ENCODE results near the gene DHX16.

Gene DHX16

DNA sequence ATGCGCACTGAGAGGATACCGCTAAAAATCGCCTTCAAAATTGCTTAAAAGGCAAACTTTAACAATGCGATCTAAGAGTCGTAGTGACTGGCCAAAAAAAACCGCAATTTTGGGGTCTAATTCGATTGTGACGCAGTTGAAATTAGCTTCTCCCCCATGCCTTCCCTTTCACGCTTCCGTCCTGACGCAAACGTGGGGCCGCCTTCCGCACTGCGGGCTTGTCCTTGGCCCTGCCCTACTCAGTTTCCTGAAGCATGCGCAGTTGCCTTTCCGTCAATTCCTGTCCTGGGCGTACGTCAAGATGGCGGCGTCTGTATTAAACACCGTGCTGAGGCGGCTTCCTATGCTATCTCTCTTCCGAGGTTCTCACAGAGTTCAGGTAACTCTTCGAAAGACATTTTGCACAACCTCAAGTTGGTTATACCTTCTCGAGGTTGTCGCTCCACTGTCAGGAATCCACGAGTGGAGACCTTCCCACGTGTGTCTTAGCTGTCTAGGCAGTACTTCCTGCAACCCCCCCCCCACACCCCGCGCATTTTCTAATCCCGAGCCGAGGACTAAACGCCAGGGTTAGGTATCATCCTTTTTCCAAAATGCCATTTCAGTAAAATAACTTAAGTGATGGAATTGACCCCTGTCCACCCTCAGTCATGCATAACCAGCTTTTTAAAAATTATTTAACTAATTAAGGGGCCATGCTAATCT, 55.1 kb downstream of the DHX16 start, which contains the start of gene MRPS18B:
TSS of gene MRPS18B (plus strand) at position 276 of the 705 bp plus-strand sequence. CDS start at position 302, 26 bp downstream.
- TF ChIP-seq, protein P1, sequence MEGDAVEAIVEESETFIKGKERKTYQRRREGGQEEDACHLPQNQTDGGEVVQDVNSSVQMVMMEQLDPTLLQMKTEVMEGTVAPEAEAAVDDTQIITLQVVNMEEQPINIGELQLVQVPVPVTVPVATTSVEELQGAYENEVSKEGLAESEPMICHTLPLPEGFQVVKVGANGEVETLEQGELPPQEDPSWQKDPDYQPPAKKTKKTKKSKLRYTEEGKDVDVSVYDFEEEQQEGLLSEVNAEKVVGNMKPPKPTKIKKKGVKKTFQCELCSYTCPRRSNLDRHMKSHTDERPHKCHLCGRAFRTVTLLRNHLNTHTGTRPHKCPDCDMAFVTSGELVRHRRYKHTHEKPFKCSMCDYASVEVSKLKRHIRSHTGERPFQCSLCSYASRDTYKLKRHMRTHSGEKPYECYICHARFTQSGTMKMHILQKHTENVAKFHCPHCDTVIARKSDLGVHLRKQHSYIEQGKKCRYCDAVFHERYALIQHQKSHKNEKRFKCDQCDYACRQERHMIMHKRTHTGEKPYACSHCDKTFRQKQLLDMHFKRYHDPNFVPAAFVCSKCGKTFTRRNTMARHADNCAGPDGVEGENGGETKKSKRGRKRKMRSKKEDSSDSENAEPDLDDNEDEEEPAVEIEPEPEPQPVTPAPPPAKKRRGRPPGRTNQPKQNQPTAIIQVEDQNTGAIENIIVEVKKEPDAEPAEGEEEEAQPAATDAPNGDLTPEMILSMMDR (conservative IDR thresholded peaks at IDR 0.05; ENCODE audit: low read length) = no peak
- peak within 1 kb of the TSS; percentile 98 for H3K4me3 ChIP-seq (ENCODE audit: low read length)
- peak; percentile 99 for DNase-seq (ENCODE audit: low read depth)

DNA sequence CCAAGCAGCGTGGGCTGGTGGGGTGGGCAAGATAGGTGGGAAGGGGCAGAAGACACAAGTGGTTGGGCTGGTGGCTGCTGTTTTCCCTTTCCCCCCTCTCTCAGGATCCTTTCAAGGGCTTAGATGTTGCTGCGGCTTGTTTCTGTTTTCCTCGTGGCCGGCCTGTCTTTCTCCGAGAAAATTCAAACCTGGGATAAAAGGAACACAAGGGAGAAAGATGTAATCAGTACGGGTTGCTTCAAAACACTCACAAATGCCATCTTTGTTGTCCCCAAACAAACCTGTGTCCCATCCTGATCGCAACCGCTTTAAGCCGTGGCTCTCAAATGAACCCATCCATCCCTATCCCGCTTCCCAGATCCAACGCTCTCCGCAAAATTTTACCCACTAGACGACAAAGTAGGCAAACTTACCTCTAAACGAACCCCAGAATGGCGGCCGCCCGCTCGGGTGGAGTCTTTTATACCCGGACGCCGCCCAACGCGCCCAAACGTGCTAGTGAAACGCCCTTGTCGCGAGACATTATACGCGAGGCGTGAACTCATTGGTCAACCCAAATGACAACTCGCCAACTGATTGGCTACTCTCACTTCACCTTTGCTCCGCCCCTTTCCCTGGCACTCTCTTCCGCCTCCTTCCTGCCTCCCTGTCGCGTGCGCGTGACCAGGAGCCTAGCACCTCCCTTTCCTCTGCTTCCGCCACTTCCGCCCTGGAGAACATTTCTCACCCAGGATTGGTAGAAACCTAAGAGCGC, 55.8 kb downstream of the DHX16 start, which contains the start of gene PPP1R10:
TSS of gene PPP1R10 (minus strand) at position 433 of the 754 bp plus-strand sequence. CDS start 7,299 bp downstream, outside the sequence.
- TF ChIP-seq, protein P1 (conservative IDR thresholded peaks at IDR 0.05; ENCODE audit: low read length) = no peak
- peak; percentile 100 for DNase-seq (ENCODE audit: low read depth)
- H3K4me3 ChIP-seq (ENCODE audit: low read length) = peak within 1 kb of the TSS; percentile 98

DNA sequence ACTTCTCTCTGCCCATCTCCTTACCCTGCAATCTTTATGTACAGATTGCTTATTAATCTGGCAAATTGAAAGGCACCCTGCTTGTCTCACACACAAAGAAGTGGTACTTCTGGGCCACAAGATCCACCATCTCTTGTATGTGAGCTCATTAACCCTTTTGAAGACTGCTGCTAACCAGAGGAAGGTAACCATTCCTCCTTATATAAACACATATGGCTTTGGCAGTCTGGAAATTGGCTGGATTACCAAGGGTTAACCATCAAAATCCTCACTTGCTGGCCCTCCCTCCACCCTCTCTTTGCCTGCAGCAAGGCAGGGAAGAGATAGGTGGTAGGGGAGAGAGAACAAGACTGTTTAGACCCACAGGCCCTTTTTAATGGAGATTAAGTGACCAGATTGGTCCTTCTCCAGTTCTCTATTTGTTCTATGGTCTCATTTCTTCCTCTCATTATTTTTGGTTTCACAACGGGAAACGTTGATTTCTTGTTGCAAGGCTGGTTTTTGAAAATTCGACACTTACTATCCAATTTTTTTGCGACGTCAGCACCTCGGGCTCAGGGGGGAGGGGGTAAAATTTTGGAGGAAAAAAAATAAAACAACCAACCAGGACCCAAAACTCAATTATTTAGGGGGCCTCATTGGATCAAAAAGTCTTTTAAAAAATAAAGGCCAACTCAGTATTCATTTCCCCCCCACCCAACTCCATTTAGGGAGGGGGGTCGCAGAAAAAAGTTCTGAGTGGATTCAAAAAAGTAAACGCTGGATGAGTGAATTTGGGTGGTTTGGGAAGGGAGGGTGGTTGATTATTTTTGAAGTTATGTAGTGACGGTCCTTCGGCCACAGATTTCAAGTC, 56.6 kb downstream of the DHX16 start:
- peak overlapping the region; percentile 98 for H3K4me3 ChIP-seq (ENCODE audit: low read length)
- TF ChIP-seq, protein P1 (conservative IDR thresholded peaks at IDR 0.05; ENCODE audit: low read length) = no peak
- DNase-seq (ENCODE audit: low read depth) = peak; percentile 41

DNA sequence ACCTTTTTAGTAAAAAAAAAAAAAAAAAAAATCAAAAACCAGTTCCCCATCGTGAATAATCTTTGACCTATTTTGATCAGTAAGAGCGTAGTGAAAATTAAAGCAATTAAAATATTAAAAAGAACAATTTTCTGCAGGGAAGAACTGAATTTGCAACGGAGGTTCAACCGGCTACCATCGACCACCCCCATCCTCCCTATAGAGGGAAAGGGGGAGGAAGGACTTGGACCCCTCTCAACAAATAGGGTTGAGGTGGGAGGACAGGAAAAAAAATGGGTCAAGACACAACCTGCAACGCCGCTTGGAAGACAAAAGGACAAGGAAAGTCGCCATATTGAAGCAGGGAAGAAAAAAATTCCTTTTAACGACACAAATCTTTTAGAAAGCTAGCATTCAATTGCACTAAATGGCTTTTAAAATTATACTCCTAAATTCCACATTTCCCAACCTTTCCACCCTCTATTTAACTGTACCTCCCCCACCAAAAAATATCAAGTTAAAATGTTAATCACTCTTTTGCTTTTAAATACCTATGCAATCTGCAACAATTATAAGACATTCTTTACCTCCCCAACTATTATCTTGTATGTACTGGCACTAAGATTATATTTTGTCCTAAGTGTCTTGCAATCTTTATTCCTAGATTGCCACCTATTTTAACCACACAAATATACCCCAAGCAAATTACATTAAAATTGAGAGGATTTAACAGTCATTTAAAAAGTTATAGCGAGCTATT, 57.4 kb downstream of the DHX16 start:
- DNase-seq (ENCODE audit: low read depth) = peak; percentile 92
- H3K4me3 ChIP-seq (ENCODE audit: low read length) = peak overlapping the region; percentile 98
- TF ChIP-seq, protein P1 (conservative IDR thresholded peaks at IDR 0.05; ENCODE audit: low read length) = no peak

DNA sequence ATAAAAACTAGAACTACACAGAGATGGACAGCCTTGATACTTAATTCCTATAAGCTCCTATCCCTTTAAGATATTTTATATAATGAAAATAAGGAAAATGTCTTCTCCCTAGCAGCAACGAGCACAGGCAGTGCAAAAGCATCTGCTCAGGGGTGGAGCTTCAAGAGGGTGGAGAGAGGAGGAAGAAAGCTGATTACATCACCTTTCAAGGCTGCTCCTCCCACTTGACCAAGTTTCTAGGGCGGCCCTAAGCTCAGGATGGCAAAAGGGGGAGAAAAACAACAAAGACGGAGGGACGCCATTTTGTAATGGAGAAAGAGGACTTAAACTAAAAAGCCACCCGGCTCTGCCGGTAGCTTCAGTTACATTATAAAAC, 58.0 kb downstream of the DHX16 start:
- TF ChIP-seq, protein P1 (conservative IDR thresholded peaks at IDR 0.05; ENCODE audit: low read length) = no peak
- H3K4me3 ChIP-seq (ENCODE audit: low read length) = peak overlapping the region; percentile 98
- peak; percentile 98 for DNase-seq (ENCODE audit: low read depth)

All from AG10803 (cell line).